Measurements from ENCODE around the gene TMEM214. TPM values are rescaled to one million over a fixed set of nuclear protein-coding genes. Genes with fewer than 3 reads are reported as not detected.
A peak's percentile ranks its signal among the peaks of the same experiment; 100 is the strongest.

Gene TMEM214
- total RNA-seq, 1 donor from 2014 or later, result 14.4 TPM

DNA sequence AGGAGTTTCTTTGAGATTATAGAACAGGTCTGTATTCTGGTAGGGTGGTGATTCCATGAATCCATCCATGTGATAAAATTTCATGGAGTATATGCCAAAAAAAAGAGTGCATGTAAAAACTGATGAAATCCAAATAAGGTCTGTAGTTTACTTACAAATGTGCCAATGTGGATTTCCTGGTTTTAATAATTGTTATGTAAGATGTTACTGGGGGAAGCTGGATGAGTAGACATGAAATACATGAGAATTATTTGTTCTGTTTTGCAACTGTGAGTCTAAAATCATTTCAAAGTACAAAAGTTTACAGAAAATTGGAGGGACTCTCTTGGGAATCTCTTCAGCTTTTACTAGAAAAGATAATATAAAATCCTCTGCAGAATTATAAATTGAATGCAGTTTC, 23.7 kb upstream of the TMEM214 start:
- DNase-seq (ENCODE audit: low read depth in 2 of 2), result no peak

DNA sequence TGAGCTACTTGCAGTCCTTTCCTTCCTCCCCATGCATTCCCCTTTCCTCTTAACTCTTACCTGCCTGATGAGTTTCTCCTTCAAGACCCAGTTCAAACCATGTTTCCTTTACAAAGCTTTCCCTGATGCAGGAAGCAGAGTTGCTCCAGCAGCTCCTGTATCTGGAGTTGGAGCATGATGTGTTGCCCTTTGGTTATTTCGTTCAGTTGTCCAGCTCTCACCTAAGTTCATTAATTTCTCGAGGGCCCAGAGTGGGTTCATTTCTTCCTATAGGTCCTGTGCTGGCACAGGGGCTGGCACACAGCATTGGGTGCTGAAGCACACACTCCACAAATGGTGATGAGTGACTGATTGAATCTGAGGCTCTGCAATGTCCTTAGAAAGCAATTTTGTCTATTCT, 23.0 kb upstream of the TMEM214 start:
- no peak for DNase-seq (ENCODE audit: low read depth in 2 of 2)

DNA sequence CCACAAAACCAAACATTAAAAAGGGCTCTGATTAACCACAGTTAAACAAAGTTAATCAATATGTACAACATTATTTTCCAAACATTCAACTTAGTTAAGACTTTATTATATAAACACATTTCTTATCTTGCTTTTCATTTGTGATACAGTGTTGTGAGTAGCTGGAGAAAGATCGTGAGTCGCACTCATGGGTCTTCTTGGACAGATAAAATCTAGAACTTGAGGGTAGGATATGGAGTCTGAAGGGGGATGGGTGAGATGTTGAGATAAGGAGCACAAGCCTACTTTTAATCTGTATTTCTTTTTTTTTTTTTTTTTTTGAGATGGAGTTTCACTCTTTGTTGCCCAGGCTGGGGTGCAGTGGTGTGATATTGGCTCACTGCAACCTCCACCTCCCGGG, 22.6 kb upstream of the TMEM214 start:
- no peak for DNase-seq (ENCODE audit: low read depth in 2 of 2)

- DNase-seq (ENCODE audit: low read depth in 2 of 2), result no peak
Observed at GRCh38 chr2:27013738-27014137, 19.0 kb upstream of the TMEM214 start.

DNA sequence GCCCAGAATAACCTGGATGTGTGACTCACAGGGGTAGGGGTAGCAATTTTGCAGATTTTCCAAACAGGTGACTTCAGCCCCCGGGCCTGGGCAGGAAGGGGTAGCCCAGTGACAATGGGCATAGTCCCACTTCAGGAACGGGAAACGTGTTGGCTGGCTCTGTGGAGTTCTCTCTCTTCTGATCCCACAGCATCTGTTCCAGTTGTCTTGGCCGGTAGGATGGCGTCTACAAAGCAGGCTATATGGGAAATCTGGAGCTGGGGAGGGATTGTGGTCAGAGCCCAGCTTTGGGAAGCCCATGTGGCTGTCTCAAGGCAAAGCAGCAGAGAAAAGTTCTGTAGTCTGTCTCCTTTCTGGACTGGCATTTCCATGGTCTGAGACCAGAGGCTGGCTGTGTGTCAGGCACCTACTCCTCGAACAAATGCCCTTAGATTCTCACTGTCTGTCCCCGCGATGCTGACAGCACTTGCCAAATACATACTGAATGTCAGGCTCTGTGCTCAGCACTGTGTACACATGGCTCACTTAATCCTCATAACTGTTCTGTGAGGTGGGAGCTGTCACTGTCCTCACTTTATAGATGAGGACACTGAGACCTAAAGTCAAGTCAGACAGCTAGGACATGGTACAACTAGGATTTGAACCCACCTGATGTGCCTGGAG, 17.9 kb upstream of the TMEM214 start:
- DNase-seq (ENCODE audit: low read depth in 2 of 2), result no peak

DNA sequence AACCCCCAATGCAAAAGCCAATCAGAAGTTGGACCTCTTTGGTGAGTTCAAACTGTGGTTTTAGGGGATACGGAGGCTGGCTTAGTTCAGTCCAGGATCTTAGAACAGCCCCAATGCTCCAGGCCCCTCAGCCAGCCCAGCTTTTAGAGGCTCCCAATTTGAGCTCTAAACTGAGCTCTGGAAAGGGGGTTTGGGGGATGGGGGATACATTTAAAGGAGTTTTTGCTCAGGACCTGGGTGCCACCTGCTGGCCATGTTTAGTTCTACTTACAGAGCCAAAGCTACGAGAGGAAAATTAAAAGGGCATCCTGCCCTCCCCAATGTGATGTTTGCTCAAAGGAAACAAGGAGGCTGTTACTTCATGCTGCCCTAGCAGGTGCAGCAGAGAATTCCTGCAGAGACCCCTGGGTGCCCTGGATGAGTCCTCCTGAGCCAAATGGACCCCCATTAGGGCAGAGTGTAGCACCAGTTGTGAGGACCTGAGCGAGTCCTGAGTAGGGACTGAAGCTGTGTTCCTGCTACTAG, 15.9 kb upstream of the TMEM214 start:
- DNase-seq (ENCODE audit: low read depth in 2 of 2), result peak; percentile 43 to 72

DNA sequence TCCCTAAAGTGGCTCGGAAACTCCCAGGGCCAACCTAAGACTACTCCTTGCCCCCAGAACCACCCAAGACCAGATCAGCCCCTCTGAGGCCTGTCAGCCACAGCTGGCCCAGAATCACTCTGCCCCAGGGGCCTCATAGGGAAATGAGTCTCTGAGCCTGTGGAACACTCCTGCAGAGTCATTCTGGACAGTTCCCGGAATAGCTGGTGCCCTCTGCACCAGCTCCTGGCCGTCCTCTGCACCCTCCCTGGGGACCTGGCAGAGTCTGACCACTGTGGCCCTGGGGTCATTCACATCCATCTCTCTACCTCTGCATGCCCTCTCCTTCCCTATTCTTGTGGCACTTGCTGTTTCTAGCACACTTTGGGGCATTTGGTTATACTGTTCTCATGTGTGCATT, 14.6 kb upstream of the TMEM214 start:
- no peak for DNase-seq (ENCODE audit: low read depth in 2 of 2)

DNA sequence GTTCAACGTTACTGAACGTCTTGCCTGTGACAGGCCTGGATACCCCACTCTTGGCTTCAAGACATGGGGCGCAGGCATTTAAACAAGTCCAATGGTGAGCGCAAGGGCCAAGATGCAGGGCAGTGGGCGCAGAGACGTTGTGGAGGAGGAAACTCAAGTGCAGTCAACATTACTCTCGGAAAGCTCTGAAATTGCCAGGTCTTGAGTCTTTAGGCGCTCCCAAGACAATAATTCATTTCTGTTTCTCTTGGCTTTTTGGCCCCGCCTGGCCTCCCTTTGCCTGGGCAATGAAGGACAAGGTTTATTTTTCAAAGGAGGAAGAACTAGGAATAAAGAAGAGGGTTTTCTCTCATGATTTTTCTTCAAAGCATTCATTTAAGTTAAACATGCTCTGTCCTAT, 13.3 kb upstream of the TMEM214 start:
- DNase-seq (ENCODE audit: low read depth in 2 of 2), result no peak

DNA sequence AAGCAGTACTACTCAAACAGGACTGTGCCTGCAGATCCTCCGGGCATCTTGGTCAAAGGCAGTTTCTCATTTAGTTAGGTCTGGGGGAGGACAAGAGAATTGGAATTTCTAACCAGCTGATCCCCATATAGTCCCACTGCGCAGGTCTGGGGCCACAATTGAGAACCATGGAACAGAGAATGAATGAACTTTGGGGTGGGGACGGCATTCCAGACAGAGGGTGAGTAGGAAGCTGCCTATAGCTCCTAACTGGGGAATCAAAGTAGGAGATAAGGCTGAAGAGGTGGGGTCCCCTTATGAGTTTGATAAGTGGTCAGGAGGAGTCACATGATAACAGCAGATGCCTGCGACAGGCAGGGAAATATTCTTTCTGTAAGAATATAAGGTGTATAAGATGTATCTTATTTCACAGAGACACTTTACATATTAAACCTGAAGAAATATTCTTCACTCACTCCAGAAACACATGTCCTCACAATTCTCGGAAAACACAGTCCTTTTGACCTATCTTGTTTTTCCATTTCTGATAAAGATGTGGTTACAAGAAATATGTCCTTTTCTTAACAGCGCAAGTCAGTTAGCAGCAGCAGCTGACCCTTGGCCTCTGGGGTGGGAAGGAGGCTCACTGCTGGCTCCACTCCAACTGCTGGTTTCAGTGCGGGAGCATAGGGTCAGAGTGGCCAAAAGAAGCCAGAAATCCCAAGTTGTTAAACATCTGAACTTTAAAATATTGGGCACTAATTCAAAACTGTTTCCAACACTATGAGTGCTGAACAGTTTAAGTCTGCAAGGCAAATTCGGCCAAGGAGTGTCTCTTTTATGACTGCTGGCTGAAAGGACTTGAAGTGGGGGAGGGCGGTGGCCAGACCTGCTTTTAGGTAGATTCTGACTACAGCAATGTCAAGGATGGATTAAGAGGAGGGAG, 12.6 kb upstream of the TMEM214 start:
- DNase-seq (ENCODE audit: low read depth in 2 of 2), result no peak

DNA sequence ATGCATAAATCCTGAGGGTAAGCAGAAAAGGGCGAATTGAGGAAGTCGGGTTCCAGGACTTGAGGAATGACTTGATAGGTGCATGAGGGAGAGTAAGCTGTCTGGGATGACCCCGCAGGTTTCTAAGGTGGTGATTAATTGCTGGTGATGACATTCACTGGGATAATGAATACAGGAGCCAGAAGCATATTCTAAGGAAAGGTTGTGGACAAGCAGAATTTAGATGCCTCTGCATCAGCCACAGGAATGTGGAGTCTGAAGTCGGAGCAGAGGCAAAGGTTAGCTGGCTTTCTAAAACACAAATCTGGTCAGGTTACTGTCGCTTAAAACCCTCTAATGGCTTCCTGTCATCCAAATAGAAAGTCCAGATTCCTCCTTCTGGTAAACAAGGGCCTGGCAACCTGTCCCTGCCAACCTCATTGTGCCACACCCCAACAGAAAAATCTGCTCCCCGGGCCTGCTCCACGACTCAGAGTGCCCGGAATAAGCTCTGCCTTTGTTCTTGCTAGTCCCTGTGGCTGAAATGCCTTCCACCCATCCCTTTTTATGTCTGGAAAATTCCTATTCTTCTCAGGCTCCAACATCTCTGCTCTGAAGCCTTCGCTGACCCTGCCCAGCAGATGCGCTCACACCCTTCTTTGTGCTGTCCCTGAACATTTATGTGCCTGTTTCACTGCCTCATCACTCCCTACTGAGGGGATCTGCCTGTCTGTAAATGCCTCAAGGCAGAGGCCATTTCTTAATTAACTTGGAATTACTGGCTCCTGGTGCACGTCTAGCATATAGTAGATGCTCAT, 11.3 kb upstream of the TMEM214 start:
- no peak for DNase-seq (ENCODE audit: low read depth in 2 of 2)

- no peak for DNase-seq (ENCODE audit: low read depth in 2 of 2)
Observed at GRCh38 chr2:27023740-27024139, 9.0 kb upstream of the TMEM214 start.

DNA sequence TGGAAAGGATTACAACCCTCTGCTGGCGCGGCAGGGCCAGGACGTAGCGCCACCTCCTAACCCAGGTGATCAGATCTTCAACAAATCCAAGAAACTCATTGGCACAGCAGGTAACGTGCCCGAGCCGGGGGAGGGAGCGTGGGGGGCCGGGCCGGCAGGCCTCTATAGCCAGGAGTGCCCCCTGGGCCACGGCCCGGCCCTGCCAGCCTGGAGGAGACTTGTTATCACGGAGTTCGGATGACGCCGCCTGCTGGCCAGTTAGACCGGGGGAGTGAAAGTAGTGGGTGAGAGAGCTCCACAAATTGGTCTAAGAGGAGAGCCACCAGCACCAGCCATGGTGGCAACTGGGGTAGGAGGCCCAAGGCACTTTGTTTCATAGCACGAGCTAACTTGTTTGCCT, 8.6 kb upstream of the TMEM214 start:
- DNase-seq (ENCODE audit: low read depth in 2 of 2), result no peak

- no peak for DNase-seq (ENCODE audit: low read depth in 2 of 2)
Observed at GRCh38 chr2:27024812-27025211, 8.0 kb upstream of the TMEM214 start.

- DNase-seq (ENCODE audit: low read depth in 2 of 2), result no peak
Observed at GRCh38 chr2:27025281-27025800, 7.4 kb upstream of the TMEM214 start.

- no peak for DNase-seq (ENCODE audit: low read depth in 2 of 2)
Observed at GRCh38 chr2:27025861-27026851, 6.6 kb upstream of the TMEM214 start.

DNA sequence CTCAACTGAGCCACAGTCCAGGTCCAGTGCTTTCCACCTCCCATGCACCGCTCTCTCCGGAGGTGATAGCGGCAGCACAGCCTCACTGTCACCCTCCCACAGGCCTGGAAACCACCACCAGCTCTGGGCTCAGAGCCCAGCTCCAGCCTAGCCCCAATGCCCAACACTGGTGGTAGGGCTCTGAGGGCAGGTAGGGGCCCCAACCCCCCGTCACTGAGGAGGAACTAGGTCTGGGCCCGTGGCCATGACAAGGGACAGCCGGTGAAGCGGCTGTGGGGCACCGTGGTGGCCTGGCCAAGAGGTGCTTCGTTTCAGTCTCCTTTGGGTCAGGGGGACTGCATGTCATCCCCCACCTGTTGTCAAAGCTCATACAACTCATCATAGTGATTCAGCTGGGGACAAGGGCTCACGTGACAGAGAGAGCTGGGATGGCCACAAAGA, 5.5 kb upstream of the TMEM214 start:
- DNase-seq (ENCODE audit: low read depth in 2 of 2), result no peak

DNA sequence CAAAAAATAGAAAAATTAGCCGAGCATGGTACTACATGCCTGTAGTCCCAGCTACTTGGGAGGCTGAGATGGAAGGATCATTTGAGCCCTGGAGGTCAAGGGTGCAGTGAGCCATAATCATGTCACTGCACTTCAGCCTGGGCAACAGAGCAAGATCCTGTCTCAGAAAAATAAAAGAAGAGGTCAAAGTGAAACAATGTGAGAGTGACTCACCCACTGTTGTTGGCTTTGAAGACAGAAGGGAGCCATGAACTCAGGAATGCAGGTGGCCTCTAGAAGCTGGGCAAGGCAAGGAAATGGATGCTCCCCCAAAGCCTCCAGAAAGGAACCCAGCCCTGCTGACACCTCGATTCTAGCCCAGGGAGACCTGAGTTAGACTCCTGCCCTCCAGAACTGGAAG, 3.7 kb upstream of the TMEM214 start:
- peak in 1 of 2 donors; percentile 17 for DNase-seq (ENCODE audit: low read depth in 2 of 2)

GRCh38 chr2:27033253-27033852, 588 bp downstream of the TMEM214 start:
- peak in 1 of 2 donors; percentile 12 for DNase-seq (ENCODE audit: low read depth in 2 of 2)

DNA sequence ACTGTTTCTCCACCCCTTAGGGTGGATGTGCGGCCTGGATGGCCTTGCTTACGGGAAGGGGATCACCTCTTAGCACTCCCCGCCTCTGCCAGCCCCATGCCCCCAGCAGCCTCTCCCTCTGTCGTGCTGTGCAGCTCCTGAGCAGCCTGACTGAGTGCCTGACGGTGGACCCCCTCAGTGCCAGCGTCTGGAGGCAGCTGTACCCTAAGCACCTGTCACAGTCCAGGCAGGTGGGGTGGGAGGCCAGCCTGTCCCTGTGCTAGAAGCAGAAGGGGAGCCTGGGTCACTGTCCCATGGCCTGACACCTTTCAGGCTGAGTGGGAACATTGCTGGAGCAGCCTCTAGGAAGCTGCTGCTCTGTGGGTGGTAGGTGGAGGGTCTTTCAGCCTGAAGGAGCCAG, 5.2 kb downstream of the TMEM214 start:
- no peak for DNase-seq (ENCODE audit: low read depth in 2 of 2)
